GM12878 (cell line): Measurements from ENCODE around the gene IL16. TPM values are rescaled to one million over a fixed set of nuclear protein-coding genes. Genes with fewer than 3 reads are reported as not detected.

Source experiments
- ATAC-seq: fragments of 200-7000 bp; cut with Tn5 transposase; 3 replicates; pipeline ENCODE4 v1.9.1; 2020; ENCODE audit warnings: mild to moderate bottlenecking, moderate library complexity
- BruUV-seq: library from RNA; stranded (reverse); fragments of 400-500 nt; replicated peaks from 2 replicates; lab custom pipeline; 2021; lab: Mats Ljungman, UMichigan
- CTCF ChIA-PET: fragments of 300-600 bp; sonication (Branson Sonifier 250); formaldehyde crosslinking; extraction: SDS; loops from one replicate; lab custom pipeline; 2021; ENCODE audit warnings: inconsistent platforms; lab: Yijun Ruan, JAX
- POLR2A ChIA-PET: fragments of 350-600 bp; formaldehyde crosslinking; extraction: SDS; loops from one replicate; lab custom pipeline; 2021; ENCODE audit warnings: inconsistent platforms; lab: Charles Lee
- RAD21 ChIA-PET: fragments of 300-600 bp; sonication (Branson Sonifier 250); formaldehyde crosslinking; loops from one replicate; lab custom pipeline; 2023; ENCODE audit warnings: antibody characterized with exemption; ENCODE audit not compliant: unreplicated experiment; lab: Charles Lee
- SMC1A ChIA-PET: fragments of 300-600 bp; sonication (Branson Sonifier 250); formaldehyde crosslinking; loops from one replicate; lab custom pipeline; 2023; ENCODE audit not compliant: unreplicated experiment, uncharacterized antibody; lab: Charles Lee
- DNase-seq: peaks from one replicate; pipeline ENCODE4 v3.0.0-alpha.2; 2011; ENCODE audit warnings: low read depth, low spot score
- FAIRE-seq: peaks from 3 replicates; lab custom pipeline; 2011; peaks lifted over from hg19 to GRCh38; lab: Jason Lieb, UNC
- H2AFZ ChIP-seq: 2 replicates; pipeline ENCODE4 v1.6.0; 2011; ENCODE audit warnings: low read depth, low read length, control low read depth; ENCODE audit not compliant: control insufficient read depth
- H3K27ac ChIP-seq: 2 replicates; pipeline ENCODE4 v1.5.1; 2011; ENCODE audit warnings: control low read depth; ENCODE audit not compliant: control insufficient read depth, insufficient read depth
- H3K27me3 ChIP-seq, 2 experiments: replicated peaks in 1 of 2; 2 replicates each; pipeline versions ENCODE4 v1.6.0 to v1.6.1; 2011; ENCODE audit warnings: low read length in 1 of 2; ENCODE audit not compliant: control insufficient read depth in 2 of 2, insufficient read depth in 2 of 2
- H3K36me3 ChIP-seq, 2 experiments: 2 replicates each; pipeline ENCODE4 v1.5.1; 2011; ENCODE audit warnings: low read length in 1 of 2; ENCODE audit not compliant: control insufficient read depth in 2 of 2, insufficient read depth in 2 of 2
- H3K4me1 ChIP-seq: 2 replicates; pipeline ENCODE4 v1.6.1; 2011; ENCODE audit warnings: mild to moderate bottlenecking, low read length, moderate library complexity, mixed read lengths; ENCODE audit not compliant: control insufficient read depth, insufficient read depth
- H3K4me2 ChIP-seq: 2 replicates; pipeline ENCODE4 v1.6.0; 2011; ENCODE audit warnings: control low read depth; ENCODE audit not compliant: control insufficient read depth, insufficient read depth
- H3K4me3 ChIP-seq: fragments of 200-600 bp; sonication (generic); 2 replicates; pipeline ENCODE4 v1.5.1; 2016
- H3K79me2 ChIP-seq: 2 replicates; pipeline ENCODE4 v1.6.0; 2011; ENCODE audit warnings: low read length; ENCODE audit not compliant: control insufficient read depth, insufficient read depth
- H3K9ac ChIP-seq: 2 replicates; pipeline ENCODE4 v1.8.0; 2011; ENCODE audit warnings: low read length, control low read depth, mixed read lengths; ENCODE audit not compliant: control insufficient read depth, insufficient read depth
- H3K9me3 ChIP-seq: replicated peaks from 3 replicates; pipeline ENCODE4 v1.5.1; 2011; ENCODE audit warnings: mild to moderate bottlenecking, low read length; ENCODE audit not compliant: control insufficient read depth, insufficient read depth
- H4K20me1 ChIP-seq: 2 replicates; pipeline ENCODE4 v1.6.0; 2011; ENCODE audit not compliant: control insufficient read depth, insufficient read depth
- BMI1 ChIP-seq: fragments of 450-650 bp; IDR thresholded peaks from 2 replicates; pipeline ENCODE4 v1.6.1; 2016; ENCODE audit warnings: mild to moderate bottlenecking, moderate library complexity, borderline replicate concordance
- CBFB ChIP-seq: IDR thresholded peaks from 2 replicates; pipeline ENCODE4 v1.6.1; 2016; ENCODE audit warnings: antibody characterized with exemption, low read depth
- KDM1A ChIP-seq: fragments of 200-600 bp; sonication (generic); IDR thresholded peaks from 2 replicates; pipeline ENCODE4 v1.6.1; 2016; ENCODE audit warnings: borderline replicate concordance
- NKRF ChIP-seq: fragments of 450-650 bp; conservative IDR thresholded peaks from 2 replicates; pipeline ENCODE4 v1.6.1; 2017; ENCODE audit warnings: mild to moderate bottlenecking, moderate library complexity
- STAT3 ChIP-seq: IDR thresholded peaks from 2 replicates; pipeline ENCODE4 v1.6.1; 2011; ENCODE audit warnings: low read depth, low read length, improper control_type of control experiment
- TCF3 ChIP-seq: IDR thresholded peaks from 2 replicates; pipeline ENCODE4 v1.6.1; 2012; ENCODE audit warnings: low read depth, mild to moderate bottlenecking, low read length, borderline replicate concordance; ENCODE audit not compliant: insufficient read depth
- WGBS: methylation state at CpG from one replicate; pipeline ENCODE4 v1.1.6; 2016; ENCODE audit warnings: low lambda C conversion rate; ENCODE audit not compliant: insufficient replicate concordance, insufficient coverage; ENCODE audit errors: missing lambda C conversion rate; 5-methylcytosine and 5-hydroxymethylcytosine counted together
- in situ Hi-C: fragments of 300-500 bp; cut with MboI; formaldehyde crosslinking; loops from 9 replicates; pipeline ENCODE4 v1.14.3; 2018; ENCODE audit warnings: mixed read lengths
- intact Hi-C: fragments of 100-400 bp; cut with micrococcal nuclease; formaldehyde crosslinking; loops from one replicate; pipeline ENCODE4 v1.14.2; 2022; ENCODE audit not compliant: unreplicated experiment
- polyA plus RNA-seq, 11 experiments: library from polyadenylated mRNA; depleted of rRNA in 4 of 11; unstranded in 6 of 11; stranded (reverse) in 5 of 11; fragments of >200 nt; fragmentation: Nextera tagmentation in 4 of 11; fragmentation: Illumina TruSeq in 1 of 11; extraction: Ambion mirVana in 4 of 11; extraction: Trizol in 1 of 11; gene quantifications; 1 replicate in 1 of 11; 2 replicates in 10 of 11; pipeline versions ENCODE4 v1.2.1 to v1.2.3, GENCODE V29; 2011 to 2016; ENCODE audit warnings: inconsistent platforms in 2 of 11, missing spikeins in 2 of 11, low read depth in 1 of 11
- total RNA-seq, 4 experiments: library from RNA; depleted of rRNA in 3 of 4; stranded (reverse); fragments of >200 nt in 3 of 4; fragmentation: Illumina TruSeq in 1 of 4; extraction: Trizol in 1 of 4; gene quantifications; 2 replicates each; pipeline versions ENCODE4 v1.2.1 to v1.2.3, GENCODE V29; 2013 to 2021

The IL16 gene
- total and polyA plus RNA-seq, 10 of the 15 experiments (the other 5 are each of a cell fraction or from before 2014, with no cell fraction given), result 21.7 to 206 (median 44.5) TPM

- WGBS, result 59% methylated on average over 7 of the region's 7 CpGs
- Histone ChIP-seq H3K9ac (no peak overlapping the region), H4K20me1 (no peaks in the 10 kb centered on the region), H3K36me3 (no peaks in the 10 kb centered on the region), H3K4me1 (no peaks in the 10 kb centered on the region), H2AFZ (no peak overlapping the region), H3K79me2 (no peaks in the 10 kb centered on the region), H3K4me2 (no peak overlapping the region), H3K27ac (no peak overlapping the region), H3K27me3 (no peaks in the 10 kb centered on the region; a peak in 1 of 4 replicates), H3K4me3 (no peak overlapping the region), H3K9me3 (no peaks in the 10 kb centered on the region)
- intact Hi-C loops, result no loop called here
- ATAC-seq, result no peak
- in situ Hi-C loops, result no loop called here
- POLR2A ChIA-PET, result interaction anchor here (1.0 kb wide), 1 partner anchor 9 kb away, joined by 3 read pairs; no protein-coding TSS in a partner anchor
- no TSS peak for BruUV-seq
- FAIRE-seq, result no peak
- no peak for DNase-seq
- RAD21 ChIA-PET, result no interaction called here
- TF ChIP-seq TCF3 (no peak), KDM1A (no peak), BMI1 (no peak), STAT3 (no peak), CBFB (no peak), NKRF (no peak)
- SMC1A ChIA-PET, result no interaction called here
- CTCF ChIA-PET, result interaction anchor here (1.2 kb wide), 1 partner anchor 96 kb away, joined by 3 read pairs; no protein-coding TSS in a partner anchor
Measured at GRCh38 chr15:81361891-81362290, 165.2 kb downstream of the IL16 start.
